Mononuclear cell (primary cell): ENCODE measurements around the gene SIGLEC6. TPM values are rescaled to one million over a fixed set of nuclear protein-coding genes. Genes with fewer than 3 reads are reported as not detected.
"Not testable (repeated sequence)": the region's sequence is repeated elsewhere in the genome, so short reads cannot be mapped to it uniquely, and the experiment has no call there.

ENCODE experiments used
- H3K27me3 ChIP-seq: 2 replicates; pipeline ENCODE4 v1.6.0; 2011; ENCODE audit warnings: low read length, control low read depth; ENCODE audit not compliant: insufficient read depth
- H3K4me1 ChIP-seq: 2 replicates; pipeline ENCODE4 v1.5.1; 2011; ENCODE audit warnings: mild to moderate bottlenecking, low read length, control low read depth; ENCODE audit not compliant: insufficient read depth
- H3K4me3 ChIP-seq: 2 replicates; pipeline ENCODE4 v1.5.1; 2011; ENCODE audit warnings: mild to moderate bottlenecking, low read length, moderate library complexity
- H3K9me3 ChIP-seq: 2 replicates; pipeline ENCODE4 v1.5.1; 2011; ENCODE audit warnings: low read depth, mild to moderate bottlenecking, control low read depth, low read length
- total RNA-seq: library from RNA; depleted of rRNA; stranded (reverse); fragments of >200 nt; gene quantifications from one replicate; pipeline ENCODE4 v1.2.3, GENCODE V29; 2012

The SIGLEC6 gene
- total RNA-seq, 1 donor: 0.84 TPM

DNA sequence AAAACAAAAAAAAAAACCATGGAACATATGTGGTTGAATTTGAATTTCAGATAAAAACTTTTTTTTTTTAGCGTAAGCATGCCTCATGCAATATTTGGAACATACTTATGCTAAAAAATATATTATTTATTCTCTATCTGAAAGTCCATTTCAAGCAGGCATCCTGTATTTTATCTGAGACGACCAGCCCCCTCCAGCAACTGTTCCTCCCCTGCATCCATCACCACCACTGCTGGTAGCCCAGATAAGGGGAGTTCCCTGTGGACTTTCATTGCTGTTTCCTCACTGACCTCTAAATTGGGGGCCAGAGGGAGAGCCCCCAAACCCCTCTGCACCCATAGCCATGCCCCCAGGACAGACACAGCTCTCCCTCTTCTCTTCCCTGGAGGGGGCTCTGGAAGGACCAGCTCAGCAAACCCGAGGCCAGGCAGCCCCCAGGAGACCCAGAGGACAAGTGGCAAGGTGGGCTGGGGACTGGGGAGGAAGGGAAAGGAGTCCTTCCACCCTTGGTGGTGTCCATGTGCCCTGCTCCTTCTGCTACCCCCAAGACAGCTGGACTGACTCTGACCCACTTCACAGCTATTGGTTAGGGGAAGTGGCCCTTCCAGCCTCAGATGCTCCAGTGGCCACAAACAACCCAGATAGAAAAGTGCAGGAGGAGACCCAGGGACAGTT, 23.3 kb downstream of the SIGLEC6 start:
- Histone ChIP-seq H3K9me3 (no peaks in the 10 kb centered on the region), H3K4me3 (no peak overlapping the region), H3K27me3 (no peaks in the 10 kb centered on the region), H3K4me1 (peaks cover 47% of the 10 kb centered on the region)

DNA sequence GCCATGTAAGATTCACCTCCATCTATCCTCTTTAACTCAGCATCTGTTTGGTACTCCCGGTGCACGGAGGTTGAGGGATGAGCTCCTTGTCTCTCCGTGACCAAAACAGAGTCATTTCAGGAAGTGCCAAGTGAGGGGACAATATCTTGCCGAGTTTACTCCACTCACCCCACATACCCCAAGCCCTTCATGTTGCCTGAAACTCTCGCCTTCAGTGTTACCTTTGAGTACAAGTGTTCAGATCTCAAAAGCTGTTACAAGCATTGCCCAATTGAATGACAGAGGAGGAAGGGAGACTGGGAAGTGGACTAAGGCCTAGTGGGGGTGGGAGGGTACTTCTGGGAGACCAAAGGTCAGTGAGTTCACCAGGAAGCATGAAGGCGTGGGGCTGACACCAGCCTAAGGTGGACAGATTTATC, 23.8 kb downstream of the SIGLEC6 start:
- H3K4me3 ChIP-seq: no peak overlapping the region
- no peaks in the 10 kb centered on the region for H3K9me3 ChIP-seq
- H3K4me1 ChIP-seq: peaks cover 53% of the 10 kb centered on the region
- no peaks in the 10 kb centered on the region for H3K27me3 ChIP-seq

DNA sequence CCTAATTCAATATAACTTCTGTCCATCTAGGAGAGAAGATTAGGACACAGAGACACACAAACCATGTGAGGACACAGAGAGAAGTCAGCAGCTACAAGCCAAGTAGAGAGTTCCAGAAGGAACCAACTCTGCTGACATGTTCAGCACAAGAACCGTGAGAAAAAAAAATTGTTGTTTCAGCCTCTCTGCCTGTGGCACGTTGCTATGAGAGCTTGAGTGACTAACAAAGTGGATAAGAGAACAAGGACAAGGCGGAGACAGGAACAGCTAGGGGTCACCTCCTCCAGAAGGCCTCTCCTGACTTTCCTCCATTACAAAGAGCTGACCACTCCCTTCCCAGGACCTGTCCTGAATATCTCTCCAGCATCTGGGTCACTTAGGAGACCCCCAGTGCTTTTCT, 24.3 kb downstream of the SIGLEC6 start:
- no peaks in the 10 kb centered on the region for H3K9me3 ChIP-seq
- no peaks in the 10 kb centered on the region for H3K27me3 ChIP-seq
- H3K4me1 ChIP-seq: peaks cover 57% of the 10 kb centered on the region
- no peak overlapping the region for H3K4me3 ChIP-seq

DNA sequence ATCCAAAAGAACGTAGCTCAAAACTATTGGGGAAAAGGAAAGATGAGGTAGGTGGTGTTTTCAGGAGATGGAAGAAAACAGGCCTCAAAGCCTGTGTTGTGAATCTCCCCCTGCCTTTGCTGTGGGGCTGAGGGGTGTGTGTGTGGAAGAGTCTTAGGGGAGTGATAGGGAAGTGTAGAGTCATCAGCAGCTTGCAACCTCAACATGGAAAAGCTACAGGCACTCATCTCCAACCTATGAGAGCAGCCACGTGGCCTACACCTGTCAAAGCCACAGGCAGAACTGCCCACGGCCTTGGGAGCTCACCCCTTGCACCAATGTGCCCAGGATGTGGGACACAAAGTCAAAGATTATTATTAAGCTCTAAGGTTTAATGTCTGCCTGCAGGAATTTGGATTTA, 25.6 kb downstream of the SIGLEC6 start:
- Histone ChIP-seq H3K4me3 (no peak overlapping the region), H3K9me3 (no peaks in the 10 kb centered on the region), H3K4me1 (peaks cover 70% of the 10 kb centered on the region), H3K27me3 (no peaks in the 10 kb centered on the region)

DNA sequence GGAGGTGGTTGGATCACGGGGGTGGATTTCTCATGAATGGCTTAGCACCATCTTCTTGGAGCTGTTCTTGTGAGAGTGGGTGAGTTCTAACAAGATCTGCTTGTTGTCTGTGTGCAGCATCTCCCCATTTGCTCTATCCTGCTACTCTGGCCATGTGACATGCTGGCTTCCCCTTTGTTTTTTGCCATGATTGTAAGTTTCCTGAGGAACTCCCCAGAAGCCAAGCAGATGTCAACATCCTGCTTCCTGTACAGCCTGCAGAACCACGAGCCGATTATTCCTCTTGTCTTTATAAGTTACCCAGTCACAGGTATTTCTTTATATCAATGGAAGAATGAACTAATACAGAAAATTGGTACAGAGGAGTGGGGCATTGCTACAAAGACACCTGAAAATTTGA, 27.6 kb downstream of the SIGLEC6 start:
- H3K4me1 ChIP-seq: peaks cover 57% of the 10 kb centered on the region
- no peaks in the 10 kb centered on the region for H3K9me3 ChIP-seq
- no peak overlapping the region for H3K4me3 ChIP-seq
- no peaks in the 10 kb centered on the region for H3K27me3 ChIP-seq

DNA sequence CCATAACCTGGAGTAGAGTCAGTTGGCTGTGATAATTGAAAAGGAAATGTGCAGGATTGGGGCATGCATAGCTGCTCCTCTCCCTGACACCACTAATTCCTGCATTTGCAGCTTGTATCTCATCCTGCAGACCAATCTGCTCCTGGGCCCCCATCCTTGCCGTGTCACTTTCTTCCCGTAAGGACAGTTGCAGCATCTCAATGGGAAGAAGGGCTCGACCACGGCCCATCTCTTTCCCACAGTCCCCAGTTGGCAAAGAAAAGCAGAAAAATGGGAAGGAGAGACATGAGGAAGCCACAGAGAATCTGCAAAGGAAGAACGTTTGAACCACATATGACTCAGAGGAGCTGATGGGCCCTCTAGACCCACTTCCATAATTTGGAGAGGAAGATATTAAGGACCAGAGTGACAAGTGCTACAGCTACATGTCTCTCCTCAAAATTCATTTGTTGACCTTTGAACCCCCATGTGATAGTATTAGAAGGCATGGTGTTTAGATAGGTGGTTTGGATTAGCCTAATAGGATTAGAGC, 28.1 kb downstream of the SIGLEC6 start:
- H3K4me3 ChIP-seq: no peak overlapping the region
- H3K27me3 ChIP-seq: no peaks in the 10 kb centered on the region
- no peaks in the 10 kb centered on the region for H3K9me3 ChIP-seq
- H3K4me1 ChIP-seq: peaks cover 51% of the 10 kb centered on the region

DNA sequence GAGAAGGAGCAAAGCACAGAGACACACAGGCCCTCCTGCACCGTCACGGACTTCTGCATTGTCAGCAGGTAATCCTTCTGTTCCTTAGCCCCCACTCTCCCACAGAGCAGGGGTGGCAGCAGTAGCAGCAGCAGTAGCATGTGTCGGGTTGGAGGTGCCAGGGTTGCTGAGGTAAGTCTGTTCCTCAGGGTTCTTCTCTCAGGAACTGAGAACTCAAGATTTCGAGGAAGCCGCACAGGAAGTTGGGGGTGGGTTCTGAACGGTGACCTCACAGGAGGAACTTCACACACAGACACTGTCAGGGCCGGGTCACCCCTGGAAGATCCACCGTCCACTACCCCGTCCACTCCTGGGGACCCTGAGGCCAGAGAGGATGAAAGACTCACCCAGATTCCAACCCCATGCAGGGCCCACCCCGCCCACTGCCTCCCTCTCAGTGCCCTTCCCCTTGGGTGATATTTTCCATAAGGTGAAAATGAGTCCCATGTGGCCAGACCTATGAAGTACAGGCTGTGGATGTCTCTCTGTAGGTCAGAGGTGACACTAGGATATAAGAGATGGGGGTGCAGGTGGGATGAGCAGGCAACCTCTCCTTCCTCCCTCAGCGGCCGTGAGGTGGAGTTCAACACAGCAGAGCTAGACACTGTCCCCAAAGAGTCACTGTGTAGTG, 29.7 kb downstream of the SIGLEC6 start, which contains the start of gene SIGLEC12:
TSS of gene SIGLEC12 (minus strand) at position 207 of the 670 bp plus-strand sequence. CDS start at position 140, 67 bp downstream.
- no peaks in the 10 kb centered on the region for H3K9me3 ChIP-seq
- H3K4me3 ChIP-seq: no peak within 1 kb of the TSS
- H3K27me3 ChIP-seq: no peaks in the 10 kb centered on the region
- peaks cover 37% of the 10 kb centered on the region for H3K4me1 ChIP-seq

DNA sequence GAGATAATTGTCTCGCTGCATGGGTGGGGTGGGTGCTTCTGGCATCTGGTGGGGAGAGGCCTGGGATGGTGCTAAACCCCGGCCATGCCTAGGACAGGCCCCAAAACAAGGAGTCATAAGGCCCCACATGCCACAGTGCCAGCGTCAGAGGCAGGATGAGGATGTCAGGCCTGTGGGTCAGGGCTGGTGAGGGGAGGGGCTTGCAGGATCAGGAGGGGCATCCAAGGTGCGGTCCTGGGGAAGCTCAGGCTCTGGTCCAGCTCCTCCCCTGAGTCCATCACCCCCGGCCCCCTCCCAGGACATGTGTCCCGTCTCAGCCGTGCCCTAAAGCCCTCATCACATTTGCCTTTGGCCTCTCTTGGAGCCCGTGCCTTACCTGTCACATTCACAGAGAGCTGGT, 30.5 kb downstream of the SIGLEC6 start:
- not testable (repeated sequence) for H3K9me3 ChIP-seq, H3K4me3 ChIP-seq, H3K27me3 ChIP-seq
- H3K4me1 ChIP-seq: peaks cover 37% of the 10 kb centered on the region

DNA sequence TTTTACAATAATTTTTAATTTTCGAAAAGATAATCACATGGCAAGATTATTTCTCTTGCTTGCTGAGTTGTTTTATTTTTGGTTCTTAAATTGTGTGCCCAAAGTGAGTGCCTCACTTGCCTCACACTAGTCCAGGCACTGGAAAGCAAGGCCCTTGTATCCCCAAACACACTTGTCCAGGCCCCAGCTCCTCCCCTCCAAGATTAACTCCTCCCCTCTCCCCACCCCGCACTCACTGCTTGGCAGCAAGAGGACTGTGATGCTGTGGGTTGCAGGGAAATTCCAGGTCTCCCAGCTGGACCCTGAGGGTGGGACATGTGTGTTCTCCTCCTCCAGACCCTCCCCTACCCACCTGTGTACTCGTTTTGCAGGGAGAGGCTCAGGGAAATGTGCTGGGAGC, 33.8 kb downstream of the SIGLEC6 start:
- peaks cover 37% of the 10 kb centered on the region for H3K4me1 ChIP-seq
- H3K9me3 ChIP-seq: no peaks in the 10 kb centered on the region
- no peaks in the 10 kb centered on the region for H3K27me3 ChIP-seq
- H3K4me3 ChIP-seq: no peak overlapping the region

DNA sequence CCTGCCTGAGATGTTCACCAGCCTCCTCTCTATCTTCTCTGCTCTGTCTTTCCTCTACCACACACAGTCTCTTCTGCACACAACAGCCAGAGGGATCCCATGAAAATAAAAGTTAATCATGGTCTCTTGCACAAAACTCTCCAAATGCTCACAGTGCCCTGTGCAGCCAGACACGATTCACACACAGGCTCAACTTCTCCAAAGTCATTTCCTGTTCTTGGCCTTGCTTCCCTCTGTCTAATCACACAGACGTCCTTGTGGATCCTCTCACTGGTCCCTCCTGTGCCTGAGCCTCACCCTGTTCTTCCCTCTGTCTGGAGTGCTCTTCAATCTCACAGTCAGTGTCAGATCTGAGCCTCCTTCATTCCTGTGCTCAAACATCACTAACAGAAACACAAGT, 37.7 kb downstream of the SIGLEC6 start:
- no peaks in the 10 kb centered on the region for H3K9me3 ChIP-seq
- H3K4me3 ChIP-seq: no peak overlapping the region
- no peaks in the 10 kb centered on the region for H3K27me3 ChIP-seq
- H3K4me1 ChIP-seq: peaks cover 17% of the 10 kb centered on the region

DNA sequence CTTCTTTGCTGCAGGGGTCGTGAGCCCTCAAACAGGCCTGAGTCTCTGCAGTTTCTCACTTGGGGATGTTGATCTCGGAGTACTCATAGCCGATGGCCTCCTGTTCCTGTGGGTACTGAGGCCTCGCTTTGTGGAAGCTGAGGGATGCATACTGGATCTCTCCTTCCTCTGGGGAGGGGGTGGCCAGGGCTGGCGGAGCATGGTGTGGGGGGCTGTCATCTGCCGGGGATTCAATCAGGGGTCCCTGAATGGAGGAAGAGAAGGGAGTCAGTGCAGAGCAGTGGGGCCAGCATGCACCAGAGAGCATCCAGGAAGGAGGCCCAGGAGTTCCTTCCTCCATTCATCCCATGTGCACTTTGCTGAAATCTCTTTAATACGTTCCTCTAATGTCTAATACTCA, 39.9 kb downstream of the SIGLEC6 start:
- Histone ChIP-seq H3K4me3 (no peak overlapping the region), H3K9me3 (no peaks in the 10 kb centered on the region), H3K27me3 (no peaks in the 10 kb centered on the region), H3K4me1 (peaks cover 17% of the 10 kb centered on the region)

DNA sequence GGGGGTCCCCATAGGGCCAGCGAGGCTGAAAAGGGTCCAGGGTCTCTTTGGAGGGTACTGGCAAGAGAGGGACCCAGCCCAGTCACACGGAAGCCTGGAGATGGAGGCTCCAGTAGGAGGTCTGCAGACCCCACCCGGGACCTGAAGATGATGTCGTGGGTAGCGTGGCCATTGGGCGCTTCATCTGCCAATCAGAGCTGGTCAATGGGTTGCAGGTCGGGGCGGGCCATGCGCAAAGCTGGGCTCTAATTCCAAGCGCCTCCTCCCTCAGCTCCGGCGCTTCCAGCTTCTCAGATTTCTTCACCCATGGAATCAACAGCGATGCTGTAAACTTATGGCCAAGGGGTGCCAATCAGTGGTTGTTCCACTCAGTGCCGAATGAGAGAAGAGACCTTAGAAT, 40.8 kb downstream of the SIGLEC6 start:
- H3K27me3 ChIP-seq: no peaks in the 10 kb centered on the region
- peaks cover 17% of the 10 kb centered on the region for H3K4me1 ChIP-seq
- no peak overlapping the region for H3K4me3 ChIP-seq
- no peaks in the 10 kb centered on the region for H3K9me3 ChIP-seq

DNA sequence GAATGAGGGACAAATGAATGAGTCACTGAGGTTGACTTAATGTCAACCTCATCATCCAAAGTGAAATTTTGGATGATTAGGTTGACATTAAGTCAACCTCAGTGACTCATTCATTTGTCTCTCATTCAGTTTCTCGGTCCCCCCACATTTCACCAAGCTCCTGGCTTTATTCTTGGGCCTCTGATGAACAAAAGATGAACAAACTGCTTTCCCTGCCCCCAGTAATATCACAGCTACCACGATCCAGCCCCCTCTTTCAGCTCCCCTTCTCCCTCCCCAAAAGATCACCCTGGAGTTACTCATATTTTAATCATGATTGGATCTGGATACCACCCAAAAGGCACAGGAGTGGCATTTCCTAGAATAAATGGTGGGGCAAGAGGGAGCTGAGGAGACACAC, 42.4 kb downstream of the SIGLEC6 start:
- Histone ChIP-seq H3K9me3 (no peaks in the 10 kb centered on the region), H3K27me3 (no peaks in the 10 kb centered on the region), H3K4me1 (peaks cover 17% of the 10 kb centered on the region), H3K4me3 (no peak overlapping the region)

DNA sequence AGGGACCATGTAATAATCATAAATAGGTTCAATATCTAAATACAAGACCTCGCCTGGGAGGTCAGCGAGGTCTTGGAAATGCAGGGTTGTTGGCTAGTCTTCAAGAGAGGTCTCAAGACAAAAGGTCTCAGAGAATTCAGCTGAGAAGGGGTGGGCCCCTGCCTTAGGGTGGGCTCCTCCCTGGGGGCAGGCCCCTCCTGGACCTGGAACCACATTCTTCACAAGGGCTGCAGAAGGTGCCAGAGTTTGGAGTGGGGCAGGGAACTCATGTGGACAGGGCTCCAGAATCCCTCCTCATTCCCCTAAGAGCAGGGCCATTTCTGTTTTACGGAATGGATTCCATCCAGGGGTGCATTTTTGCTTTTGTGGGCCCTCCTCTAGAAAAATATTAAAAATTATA, 43.0 kb downstream of the SIGLEC6 start:
- Histone ChIP-seq H3K9me3 (no peaks in the 10 kb centered on the region), H3K4me3 (no peak overlapping the region), H3K27me3 (no peaks in the 10 kb centered on the region), H3K4me1 (peaks cover 12% of the 10 kb centered on the region)

DNA sequence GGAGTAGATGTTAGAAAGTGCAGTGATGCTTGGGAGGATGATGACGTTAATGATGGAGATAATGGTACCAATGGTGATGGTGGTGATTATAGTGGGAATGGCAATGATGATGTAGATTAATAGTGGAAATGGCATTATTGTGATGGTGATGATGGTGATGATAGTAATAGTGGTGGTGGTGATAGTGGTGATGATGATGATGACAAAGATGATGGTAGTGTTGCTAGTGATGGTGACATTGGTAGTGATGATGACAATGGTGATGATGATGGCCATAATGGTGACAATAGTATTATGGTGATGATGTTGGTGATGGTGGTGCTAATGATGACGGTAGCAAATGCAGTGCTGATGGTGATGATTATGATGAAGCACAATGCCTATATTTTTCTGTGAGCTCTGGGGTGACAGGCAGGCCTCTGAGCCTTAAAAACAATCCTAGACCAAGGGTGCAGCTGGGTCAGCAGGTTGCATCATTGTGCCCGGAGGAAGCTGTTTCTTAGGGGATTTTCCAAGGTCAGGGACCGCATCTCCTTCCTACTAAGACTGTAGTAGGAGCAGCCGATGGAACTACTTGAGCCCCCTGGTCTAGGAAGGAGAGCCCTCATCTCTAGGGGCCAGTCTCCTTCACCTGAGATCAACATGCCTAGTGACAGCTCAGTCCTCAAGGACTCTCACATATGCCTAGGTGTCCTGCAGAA, 45.4 kb downstream of the SIGLEC6 start:
- Histone ChIP-seq H3K27me3 (no peaks in the 10 kb centered on the region), H3K4me1 (no peaks in the 10 kb centered on the region), H3K4me3 (no peak overlapping the region), H3K9me3 (no peaks in the 10 kb centered on the region)
